Cerebellar nuclear complex (tissue), 1 donor: ENCODE results near the gene C3orf49.

ENCODE experiments used
- DNase-seq, 2 experiments: peaks; one replicate each; lab custom pipeline; 2025; lab: John Stamatoyannopoulos, UW

Gene C3orf49

GRCh38 chr3:63851287-63851686 is 32.2 kb downstream of the C3orf49 start:
- DNase-seq = no peak

- DNase-seq = no peak
Measured at GRCh38 chr3:63853106-63853505, 34.0 kb downstream of the C3orf49 start.

- no peak for DNase-seq
Measured at GRCh38 chr3:63855333-63855940, 36.3 kb downstream of the C3orf49 start.

- DNase-seq = no peak
Measured at GRCh38 chr3:63857311-63857710, 38.2 kb downstream of the C3orf49 start.

GRCh38 chr3:63860776-63861175 is 41.7 kb downstream of the C3orf49 start:
- DNase-seq = no peak

- no peak for DNase-seq
Measured at GRCh38 chr3:63861306-63861705, 42.2 kb downstream of the C3orf49 start.

GRCh38 chr3:63862804-63863149 is 43.7 kb downstream of the C3orf49 start:
- no peak for DNase-seq

- no peak for DNase-seq
Measured at GRCh38 chr3:63863150-63864007, 44.3 kb downstream of the C3orf49 start, which contains the start of the genes ATXN7 and THOC7. TSS of gene ATXN7 (plus strand) at chr3:63863867. CDS start at chr3:63912599, 48,732 bp downstream. TSS of gene THOC7 (minus strand) at chr3:63863805. CDS start at chr3:63863790, 15 bp downstream.

- no peak for DNase-seq
Measured at GRCh38 chr3:63864008-63864964, 45.2 kb downstream of the C3orf49 start.

GRCh38 chr3:63864965-63865327 is 45.8 kb downstream of the C3orf49 start:
- DNase-seq = no peak

GRCh38 chr3:63867225-63867624 is 48.1 kb downstream of the C3orf49 start:
- no peak for DNase-seq

GRCh38 chr3:63869940-63870614 is 51.0 kb downstream of the C3orf49 start:
- DNase-seq = no peak

- DNase-seq = no peak
Measured at GRCh38 chr3:63870615-63871005, 51.5 kb downstream of the C3orf49 start.

- no peak for DNase-seq
Measured at GRCh38 chr3:63872135-63872924, 53.2 kb downstream of the C3orf49 start.

GRCh38 chr3:63874769-63875168 is 55.7 kb downstream of the C3orf49 start:
- no peak for DNase-seq

- DNase-seq = no peak
Measured at GRCh38 chr3:63875510-63875909, 56.4 kb downstream of the C3orf49 start.

- DNase-seq = no peak
Measured at GRCh38 chr3:63876260-63876659, 57.2 kb downstream of the C3orf49 start.

- DNase-seq = no peak
Measured at GRCh38 chr3:63877737-63878393, 58.8 kb downstream of the C3orf49 start.

- DNase-seq = no peak
Measured at GRCh38 chr3:63878394-63879060, 59.4 kb downstream of the C3orf49 start.

- DNase-seq = no peak
Measured at GRCh38 chr3:63880653-63881052, 61.6 kb downstream of the C3orf49 start.
